PFSK-1 (cell line): Measurements from ENCODE around the gene HDAC7.
A peak's percentile ranks its signal among the peaks of the same experiment; 100 is the strongest.

Experiments used
- FOXP2 ChIP-seq: optimal IDR thresholded peaks from 2 replicates; pipeline ENCODE3; 2011; ENCODE audit warnings: borderline replicate concordance, control low read depth, inconsistent platforms; ENCODE audit not compliant: insufficient read depth; ENCODE audit errors: extremely low read length, extremely low read depth
- POLR2AphosphoS5 ChIP-seq: IDR thresholded peaks from 2 replicates; pipeline ENCODE4 v1.6.1; 2012; ENCODE audit warnings: low read depth, mild to moderate bottlenecking, control low read depth, low read length, moderate library complexity
- SIN3A ChIP-seq: IDR thresholded peaks from 2 replicates; pipeline ENCODE4 v1.6.1; 2012; ENCODE audit warnings: mild to moderate bottlenecking, low read length, moderate library complexity, borderline replicate concordance; ENCODE audit not compliant: insufficient read depth

DNA sequence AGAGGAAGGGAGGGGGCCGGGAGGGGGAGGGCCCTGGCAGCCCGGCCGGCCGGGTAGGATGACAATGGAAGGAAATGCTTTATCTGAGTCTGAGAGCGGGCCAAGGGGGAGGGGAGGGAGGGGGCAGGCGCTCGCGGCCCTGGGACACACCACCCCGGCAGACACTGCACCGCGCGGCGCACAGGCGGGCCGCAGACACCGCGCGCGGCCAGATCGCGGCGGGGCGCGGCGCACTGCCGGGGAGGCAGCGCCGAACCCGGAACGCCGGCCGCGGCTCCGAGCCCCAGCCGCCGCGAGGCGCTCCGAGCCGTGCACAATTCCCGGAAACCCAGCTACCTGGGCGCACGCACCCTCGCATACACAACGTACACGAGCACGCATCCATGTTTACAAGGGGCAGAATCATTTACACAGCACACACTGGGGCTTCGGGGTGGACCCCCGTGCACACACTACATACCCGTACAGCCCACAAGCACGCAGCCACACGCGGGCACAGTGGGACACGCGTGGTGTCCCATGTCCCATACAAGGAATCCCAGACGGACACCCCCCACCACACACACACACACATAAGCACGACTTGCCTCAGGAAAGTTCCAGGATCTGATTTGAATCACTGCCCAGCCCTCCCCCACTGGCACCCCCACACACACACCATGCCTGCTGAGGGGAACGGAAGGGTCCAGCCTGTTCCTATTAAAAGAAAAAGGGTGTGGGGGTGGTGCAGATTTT lies at the start of gene HDAC7:
- TF ChIP-seq POLR2AphosphoS5 (peak; percentile 65; the same call in 1 of the 2 replicates), FOXP2 (no peak), SIN3A (no peak; the same call in 1 of the 2 replicates)
